Peyer's patch (tissue), 4 donors: ENCODE measurements around the gene AKAP14. TPM values are rescaled to one million over a fixed set of nuclear protein-coding genes. Genes with fewer than 3 reads are reported as not detected.

Experiments used
- DNase-seq, 3 donors: peaks; one replicate each; pipeline ENCODE4 v3.0.0-alpha.2; 2017 to 2019
- H3K27ac ChIP-seq, 4 donors: fragments of 200-600 bp; sonication (generic); one replicate each; pipeline ENCODE4 v1.5.1; 2016 to 2019
- H3K27me3 ChIP-seq, 2 donors: fragments of 200-600 bp; sonication (generic); one replicate each; pipeline ENCODE4 v1.5.1; 2019
- H3K36me3 ChIP-seq, 3 donors: fragments of 200-600 bp; sonication (generic); one replicate each; pipeline ENCODE4 v1.5.1; 2016 to 2019
- H3K4me1 ChIP-seq, 4 donors: fragments of 200-600 bp; sonication (generic); one replicate each; pipeline ENCODE4 v1.5.1; 2016 to 2019
- H3K4me3 ChIP-seq, 4 donors: fragments of 200-600 bp; sonication (generic); 1 replicate in 3 of 4; 2 replicates in 1 of 4; pipeline ENCODE4 v1.5.1; 2016 to 2019; ENCODE audit warnings: mild to moderate bottlenecking in 1 of 4
- H3K9me3 ChIP-seq, 4 donors: fragments of 200-600 bp; sonication (generic); one replicate each; pipeline ENCODE4 v1.5.1; 2016 to 2019; ENCODE audit warnings: mild to moderate bottlenecking in 1 of 4
- POLR2A ChIP-seq, 2 donors: fragments of 450-650 bp; IDR thresholded peaks; one replicate each; pipeline ENCODE4 v1.5.1; 2017; ENCODE audit warnings: antibody characterized with exemption in 2 of 2, mild to moderate bottlenecking in 2 of 2, moderate library complexity in 2 of 2
- total RNA-seq, 4 donors: library from RNA; depleted of rRNA; stranded (reverse); fragments of >200 nt; gene quantifications; one replicate each; pipeline ENCODE4 v1.1.0, GENCODE V29; 2016
- TF ChIP-seq, protein P1 (sequence below), 6 experiments: fragments of 450-650 bp in 4 of 6; fragments of 200-600 bp in 2 of 6; sonication (generic) in 1 of 6; IDR thresholded peaks; one replicate each; pipeline ENCODE4 v1.5.1; 2017 to 2019; ENCODE audit warnings: antibody characterized with exemption in 6 of 6, mild to moderate bottlenecking in 3 of 6, moderate library complexity in 1 of 6

The AKAP14 gene
- total RNA-seq, result not detected

DNA sequence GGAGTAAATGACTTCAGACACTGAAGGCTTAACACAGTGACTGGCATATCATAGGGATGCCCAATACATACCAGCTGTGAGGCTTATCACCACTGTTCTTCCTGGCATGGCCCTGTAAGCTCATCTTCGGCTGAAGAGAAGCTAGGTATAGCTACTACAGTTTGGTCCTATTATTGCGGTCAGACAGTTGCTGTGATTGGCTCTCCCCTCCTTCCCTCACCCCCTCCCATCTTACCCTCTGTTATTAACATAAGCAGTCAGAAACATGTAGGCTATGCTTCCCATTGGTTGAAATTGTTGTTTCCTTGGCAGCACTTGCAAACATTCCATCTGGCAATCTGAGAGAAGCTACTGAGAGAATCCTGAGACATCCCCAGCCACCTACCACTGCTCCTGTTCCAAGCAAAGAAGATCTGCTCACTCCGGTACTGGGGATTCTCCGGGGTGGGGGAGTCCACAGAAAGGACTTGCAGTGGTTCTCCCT is at the start of gene AKAP14:
AKAP14 (plus strand) TSS at position 51 of the 484 bp plus-strand sequence. CDS start 7,331 bp downstream, outside the sequence.
- Histone ChIP-seq H3K27me3 (no peaks in the 10 kb centered on the region), H3K9me3 (no peaks in the 10 kb centered on the region), H3K4me3 (no peak within 1 kb of the TSS), H3K36me3 (no peaks in the 10 kb centered on the region), H3K4me1 (no peaks in the 10 kb centered on the region), H3K27ac (no peak within 1 kb of the TSS)
- TF ChIP-seq, protein P1, sequence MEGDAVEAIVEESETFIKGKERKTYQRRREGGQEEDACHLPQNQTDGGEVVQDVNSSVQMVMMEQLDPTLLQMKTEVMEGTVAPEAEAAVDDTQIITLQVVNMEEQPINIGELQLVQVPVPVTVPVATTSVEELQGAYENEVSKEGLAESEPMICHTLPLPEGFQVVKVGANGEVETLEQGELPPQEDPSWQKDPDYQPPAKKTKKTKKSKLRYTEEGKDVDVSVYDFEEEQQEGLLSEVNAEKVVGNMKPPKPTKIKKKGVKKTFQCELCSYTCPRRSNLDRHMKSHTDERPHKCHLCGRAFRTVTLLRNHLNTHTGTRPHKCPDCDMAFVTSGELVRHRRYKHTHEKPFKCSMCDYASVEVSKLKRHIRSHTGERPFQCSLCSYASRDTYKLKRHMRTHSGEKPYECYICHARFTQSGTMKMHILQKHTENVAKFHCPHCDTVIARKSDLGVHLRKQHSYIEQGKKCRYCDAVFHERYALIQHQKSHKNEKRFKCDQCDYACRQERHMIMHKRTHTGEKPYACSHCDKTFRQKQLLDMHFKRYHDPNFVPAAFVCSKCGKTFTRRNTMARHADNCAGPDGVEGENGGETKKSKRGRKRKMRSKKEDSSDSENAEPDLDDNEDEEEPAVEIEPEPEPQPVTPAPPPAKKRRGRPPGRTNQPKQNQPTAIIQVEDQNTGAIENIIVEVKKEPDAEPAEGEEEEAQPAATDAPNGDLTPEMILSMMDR (IDR thresholded peaks at IDR 0.05), result no peak
- TF ChIP-seq POLR2A (IDR thresholded peaks at IDR 0.05), result no peak
- DNase-seq, result no peak

DNA sequence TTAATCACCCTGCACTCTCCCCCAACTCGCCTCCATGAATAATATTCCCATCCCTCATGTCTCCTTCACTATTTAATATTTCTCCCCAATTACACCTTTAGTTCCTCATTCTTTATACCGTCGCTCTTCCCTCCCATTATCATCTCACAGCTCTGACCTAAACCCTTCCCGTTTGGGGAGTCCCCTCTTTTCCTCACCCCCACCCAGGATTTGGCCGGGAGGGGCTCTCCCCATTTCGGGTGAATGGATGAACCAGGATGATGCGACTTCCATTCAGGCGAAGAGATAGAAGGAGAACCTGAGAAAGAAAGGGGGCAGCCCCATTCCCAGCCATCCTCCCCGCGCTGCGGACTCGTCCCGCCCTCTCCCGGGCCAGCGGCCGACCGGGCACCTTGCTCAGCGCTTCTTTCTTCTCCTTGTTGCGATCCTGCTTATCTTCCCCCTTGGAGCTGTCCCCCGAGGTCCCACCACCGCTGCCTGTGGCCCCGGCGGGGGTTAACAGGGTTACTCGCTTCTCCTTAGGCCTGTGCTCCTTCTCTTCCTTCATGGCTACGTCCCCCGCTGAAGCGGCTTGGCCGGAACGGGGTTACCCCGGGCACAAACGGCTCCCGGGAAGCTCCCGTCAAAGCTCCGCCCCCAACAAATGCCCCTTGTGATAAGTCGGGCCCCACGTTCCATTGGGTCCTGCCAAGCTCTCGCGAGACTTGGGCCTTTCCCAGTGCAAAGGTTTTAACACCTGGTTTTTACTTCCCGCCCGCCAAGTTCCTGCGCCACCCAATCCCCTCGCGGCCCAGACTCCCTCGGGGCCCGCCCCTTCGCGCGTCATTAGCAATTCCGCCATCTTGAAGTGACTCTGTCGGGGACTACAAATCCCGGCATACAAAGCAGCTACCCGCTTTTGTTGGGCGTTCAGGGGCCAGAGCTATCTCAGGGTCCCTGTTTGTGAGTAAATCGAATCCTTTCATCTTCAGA is 43.0 kb upstream of the AKAP14 start, which contains the start of gene UPF3B:
UPF3B (minus strand) TSS at position 582 of the 972 bp plus-strand sequence; CDS start at position 547, 35 bp downstream.
- peak; percentile 93 to 98 (median 96) for DNase-seq
- Histone ChIP-seq H3K4me3 (peak within 1 kb of the TSS; percentile 40 to 82 (median 65)), H3K27ac (peak within 1 kb of the TSS; percentile 81 to 91 (median 86)), H3K27me3 (no peaks in the 10 kb centered on the region), H3K4me1 (no peaks in the 10 kb centered on the region), H3K9me3 (no peaks in the 10 kb centered on the region), H3K36me3 (no peaks in the 10 kb centered on the region)
- peak; percentile 32 to 61 for TF ChIP-seq POLR2A (IDR thresholded peaks at IDR 0.05)
- TF ChIP-seq, protein P1 (IDR thresholded peaks at IDR 0.05), result no peak

DNA sequence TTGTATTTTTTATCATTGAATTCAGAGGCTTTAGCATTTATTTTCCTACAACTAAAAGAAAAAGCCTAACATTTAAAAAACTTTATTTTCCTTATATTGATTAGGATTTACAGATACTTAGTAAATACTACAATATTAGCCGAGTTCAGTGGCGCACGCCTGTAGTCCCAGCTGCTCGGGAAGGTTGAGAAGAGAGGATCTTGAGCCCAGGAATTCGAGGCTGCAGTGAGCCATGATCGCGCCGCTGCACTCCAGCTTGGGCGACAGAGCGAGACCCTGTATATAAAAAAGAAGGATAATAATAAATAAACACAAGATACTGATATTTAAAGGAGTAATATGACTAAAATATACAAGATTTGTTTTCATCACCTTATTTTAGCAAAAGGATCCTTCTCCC is 42.2 kb upstream of the AKAP14 start:
- no peaks in the 10 kb centered on the region for H3K9me3 ChIP-seq
- H3K27ac ChIP-seq, result peak overlapping the region in 3 of 4 donors; percentile 81 to 91 (median 83)
- H3K4me1 ChIP-seq, result no peaks in the 10 kb centered on the region
- H3K4me3 ChIP-seq, result peak overlapping the region in 3 of 4 donors; percentile 24 to 82 (median 64)
- no peaks in the 10 kb centered on the region for H3K36me3 ChIP-seq
- TF ChIP-seq POLR2A (IDR thresholded peaks at IDR 0.05), result no peak
- TF ChIP-seq, protein P1 (IDR thresholded peaks at IDR 0.05), result no peak
- peak in 1 of 3 donors; percentile 49 for DNase-seq
- no peaks in the 10 kb centered on the region for H3K27me3 ChIP-seq

DNA sequence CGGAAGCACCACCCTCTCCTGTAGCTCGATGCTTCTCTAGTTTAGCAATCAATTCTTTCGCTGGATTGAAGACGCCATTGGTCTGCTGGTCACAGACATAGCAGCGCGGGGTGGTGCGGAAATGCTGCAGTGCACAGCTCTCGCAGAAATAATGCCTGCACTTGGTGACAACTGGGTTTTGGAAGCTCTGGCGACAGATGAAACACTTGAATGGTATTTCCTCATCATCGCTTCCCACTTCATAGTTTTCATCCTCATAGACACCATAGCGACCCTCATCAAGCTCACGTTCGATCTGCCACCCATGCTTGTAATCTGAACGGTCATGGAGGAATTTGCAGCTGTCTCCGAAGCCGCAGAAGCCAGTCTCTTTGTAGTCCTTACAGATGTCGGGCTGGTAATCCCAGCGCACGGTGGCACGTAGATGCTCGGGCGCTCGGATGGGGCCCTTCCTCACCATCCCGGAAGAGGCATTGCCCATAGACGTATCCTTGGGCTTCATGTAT is 25.0 kb upstream of the AKAP14 start:
- no peak for TF ChIP-seq POLR2A (IDR thresholded peaks at IDR 0.05)
- TF ChIP-seq, protein P1 (IDR thresholded peaks at IDR 0.05), result no peak
- Histone ChIP-seq H3K4me1 (no peaks in the 10 kb centered on the region), H3K27ac (peak overlapping the region; percentile 88 to 96 (median 93)), H3K36me3 (no peaks in the 10 kb centered on the region), H3K9me3 (no peaks in the 10 kb centered on the region), H3K27me3 (no peaks in the 10 kb centered on the region), H3K4me3 (peak overlapping the region; percentile 55 to 71 (median 68))
- DNase-seq, result peak in 2 of 3 donors; percentile 47 to 67

DNA sequence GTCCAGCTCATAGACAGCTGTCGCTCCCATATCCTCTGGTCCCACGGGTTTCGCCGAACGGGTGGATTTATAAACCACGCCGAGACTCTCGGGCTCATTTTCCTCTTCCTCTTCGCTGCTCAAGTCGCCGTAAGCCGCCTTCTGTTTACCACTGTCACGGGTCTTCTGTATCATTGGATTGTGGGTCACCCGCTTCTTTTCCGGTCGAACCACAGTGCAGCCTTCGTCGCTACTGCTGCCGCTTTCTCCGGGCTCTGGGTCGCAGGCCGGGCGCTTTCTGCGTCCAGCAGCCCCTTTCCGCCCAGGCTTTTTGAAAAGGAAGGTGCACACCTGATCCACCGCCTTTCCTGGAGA is 24.5 kb upstream of the AKAP14 start:
- H3K4me1 ChIP-seq, result no peaks in the 10 kb centered on the region
- no peaks in the 10 kb centered on the region for H3K36me3 ChIP-seq
- DNase-seq, result peak in 2 of 3 donors; percentile 57 to 74
- peak overlapping the region; percentile 88 to 96 (median 93) for H3K27ac ChIP-seq
- no peaks in the 10 kb centered on the region for H3K9me3 ChIP-seq
- H3K4me3 ChIP-seq, result peak overlapping the region; percentile 55 to 71 (median 68)
- TF ChIP-seq POLR2A (IDR thresholded peaks at IDR 0.05), result no peak
- TF ChIP-seq, protein P1 (IDR thresholded peaks at IDR 0.05), result no peak
- no peaks in the 10 kb centered on the region for H3K27me3 ChIP-seq
